Mucosa of descending colon (tissue), 3 donors: ENCODE results near the gene SLC22A1. TPM values are rescaled to one million over a fixed set of nuclear protein-coding genes. Genes with fewer than 3 reads are reported as not detected.

ENCODE experiments used
- ATAC-seq: fragments of 200-7000 bp; cut with Tn5 transposase; one replicate; pipeline ENCODE4 v1.9.1; 2020; ENCODE audit warnings: mild to moderate bottlenecking, moderate library complexity
- DNase-seq, 3 donors: peaks; one replicate each; pipeline ENCODE4 v3.0.0-alpha.2; 2020
- H3K36me3 ChIP-seq: fragments of 200-600 bp; one replicate; pipeline ENCODE4 v1.8.0; 2021; ENCODE audit warnings: low read depth, mild to moderate bottlenecking
- H3K4me1 ChIP-seq: fragments of 200-600 bp; one replicate; pipeline ENCODE4 v1.8.0; 2021; ENCODE audit warnings: low read depth, mild to moderate bottlenecking
- H3K4me3 ChIP-seq: fragments of 200-600 bp; one replicate; pipeline ENCODE4 v1.8.0; 2021; ENCODE audit warnings: mild to moderate bottlenecking
- H3K9me3 ChIP-seq: fragments of 200-600 bp; one replicate; pipeline ENCODE4 v1.8.0; 2021; ENCODE audit warnings: mild to moderate bottlenecking
- CTCF ChIP-seq: fragments of 200-600 bp; IDR thresholded peaks from one replicate; pipeline ENCODE4 v1.8.0; 2022; ENCODE audit warnings: antibody characterized with exemption, mild to moderate bottlenecking
- intact Hi-C, 2 donors: fragments of 100-400 bp; cut with DNase I in 1 of 2; cut with micrococcal nuclease in 1 of 2; formaldehyde crosslinking; loops; one replicate each; pipeline versions ENCODE4 v1.11.0 to v1.11.1; 2022; cut with DNase I, micrococcal nuclease
- long read RNA-seq, 2 donors: library from polyadenylated mRNA; unstranded; transcript quantifications; one replicate each; pipeline ENCODE4 v2.0.0, GENCODE V29; 2019 to 2021
- total RNA-seq, 3 donors: library from RNA; stranded (reverse); fragmentation: NEBNext Ultra II Directional in 2 of 3; extraction: Animal tissue kit (Norgen Biotek cat#: 25700) in 2 of 3; gene quantifications; one replicate each; pipeline versions ENCODE4 v1.2.1 to v1.2.4, GENCODE V29; 2021 to 2023
- donor health status: DM: no; HTN: no; CAD: no; lungs with moderate emphysema.
- donor health status: DM: no; HTN: no; CAD: no.
- donor health status: DM: no; HTN: yes; CAD: no.

The SLC22A1 gene
- total RNA-seq, result 1 to 10 TPM; 1.9 to 2.4 (median 2.4) TPM
- long read RNA-seq, donor 1, result 0 reads
- long read RNA-seq, donor 2, result 0 reads

GRCh38 chr6:160121558-160121957 lies at the start of gene SLC22A1:
TSS of gene SLC22A1 (plus strand) at chr6:160121815. CDS start at chr6:160121936, 121 bp downstream.
- H3K4me3 ChIP-seq, result no peak within 1 kb of the TSS
- H3K36me3 ChIP-seq, result no peaks in the 10 kb centered on the region
- DNase-seq (no peak), ATAC-seq (no peak)
- no peaks in the 10 kb centered on the region for H3K9me3 ChIP-seq
- intact Hi-C loops, result no loop called here
- TF ChIP-seq CTCF, result no peak
- no peaks in the 10 kb centered on the region for H3K4me1 ChIP-seq

GRCh38 chr6:160073272-160073671 lies 48.3 kb upstream of the SLC22A1 start:
- DNase-seq, result no peak
- ATAC-seq, result no peak
- H3K9me3 ChIP-seq, result no peaks in the 10 kb centered on the region
- no peak for TF ChIP-seq CTCF
- no peak overlapping the region for H3K4me3 ChIP-seq
- H3K36me3 ChIP-seq, result peaks cover 3% of the 10 kb centered on the region
- H3K4me1 ChIP-seq, result no peaks in the 10 kb centered on the region
- intact Hi-C loops, result no loop called here

DNA sequence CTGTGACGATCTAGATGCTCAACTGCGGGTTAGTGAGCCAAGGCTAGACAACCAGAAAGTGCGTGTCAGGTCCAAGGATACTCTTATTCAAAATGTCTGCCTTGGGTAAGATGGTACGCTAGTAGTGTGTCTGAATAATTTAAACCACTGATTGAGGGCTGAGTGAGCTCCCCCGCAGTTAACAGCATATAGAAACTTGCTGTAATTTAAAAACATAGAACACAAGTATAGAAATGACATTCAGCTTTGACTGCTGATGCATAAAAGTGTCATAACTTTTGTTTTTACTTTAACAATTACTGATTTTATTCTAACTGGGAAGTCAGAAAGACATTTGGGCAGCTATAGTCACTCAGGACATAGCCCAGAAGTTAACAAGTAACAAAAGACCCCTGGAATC lies 45.6 kb upstream of the SLC22A1 start:
- no peaks in the 10 kb centered on the region for H3K9me3 ChIP-seq
- H3K4me3 ChIP-seq, result no peak overlapping the region
- no peak for TF ChIP-seq CTCF
- intact Hi-C loops, result no loop called here
- no peaks in the 10 kb centered on the region for H3K4me1 ChIP-seq
- DNase-seq (no peak), ATAC-seq (no peak)
- peaks cover 8% of the 10 kb centered on the region for H3K36me3 ChIP-seq

DNA sequence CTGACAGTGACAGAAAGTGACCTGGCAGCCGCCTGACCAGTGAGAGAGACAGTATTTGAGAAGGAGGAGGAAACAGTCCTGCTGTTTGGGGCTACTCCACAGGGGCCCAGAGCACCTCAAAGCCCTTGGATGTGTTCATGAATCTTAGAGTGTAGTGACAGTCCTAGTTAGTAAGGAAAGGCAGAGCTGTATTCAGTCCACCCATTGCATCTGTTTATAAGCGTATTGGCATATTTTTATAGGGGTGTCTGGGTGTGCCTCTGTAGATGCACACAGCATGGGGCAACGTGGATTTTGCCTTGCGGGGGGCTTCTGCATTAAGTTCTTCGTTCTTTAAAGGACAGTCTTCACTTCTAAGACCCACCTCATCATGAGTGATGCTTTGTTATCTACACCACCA lies 44.6 kb upstream of the SLC22A1 start:
- intact Hi-C loops, result no loop called here
- TF ChIP-seq CTCF, result no peak
- Histone ChIP-seq H3K4me1 (no peaks in the 10 kb centered on the region), H3K4me3 (no peak overlapping the region), H3K9me3 (no peaks in the 10 kb centered on the region), H3K36me3 (peaks cover 8% of the 10 kb centered on the region)
- no peak for DNase-seq
- ATAC-seq, result no peak

DNA sequence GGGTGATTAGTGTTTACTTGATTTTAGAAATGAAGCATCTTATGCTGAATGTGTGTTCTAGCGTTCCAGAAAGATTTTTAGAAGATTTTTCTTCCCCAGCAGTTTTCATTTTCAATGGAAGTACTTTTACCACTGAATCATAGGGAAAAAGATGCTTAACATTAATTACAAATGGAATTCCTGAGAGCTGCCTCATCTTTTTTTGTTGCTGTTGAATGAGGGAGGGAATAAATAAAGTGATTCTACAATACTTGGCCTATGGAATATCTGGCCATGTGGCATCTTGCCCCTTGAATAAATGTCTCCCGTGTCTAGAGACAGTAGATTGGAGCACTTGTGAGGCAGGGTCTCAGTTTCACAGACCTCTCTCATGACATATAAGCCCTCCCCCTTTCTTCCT lies 44.1 kb upstream of the SLC22A1 start:
- no peak for ATAC-seq
- TF ChIP-seq CTCF, result no peak
- Histone ChIP-seq H3K4me3 (no peak overlapping the region), H3K36me3 (peaks cover 11% of the 10 kb centered on the region), H3K4me1 (no peaks in the 10 kb centered on the region), H3K9me3 (no peaks in the 10 kb centered on the region)
- intact Hi-C loops, result no loop called here
- no peak for DNase-seq
